ENCODE results near the gene CYP2R1.
"Not testable (repeated sequence)": the region's sequence is repeated elsewhere in the genome, so short reads cannot be mapped to it uniquely, and the experiment has no call there.

The CYP2R1 gene

DNA sequence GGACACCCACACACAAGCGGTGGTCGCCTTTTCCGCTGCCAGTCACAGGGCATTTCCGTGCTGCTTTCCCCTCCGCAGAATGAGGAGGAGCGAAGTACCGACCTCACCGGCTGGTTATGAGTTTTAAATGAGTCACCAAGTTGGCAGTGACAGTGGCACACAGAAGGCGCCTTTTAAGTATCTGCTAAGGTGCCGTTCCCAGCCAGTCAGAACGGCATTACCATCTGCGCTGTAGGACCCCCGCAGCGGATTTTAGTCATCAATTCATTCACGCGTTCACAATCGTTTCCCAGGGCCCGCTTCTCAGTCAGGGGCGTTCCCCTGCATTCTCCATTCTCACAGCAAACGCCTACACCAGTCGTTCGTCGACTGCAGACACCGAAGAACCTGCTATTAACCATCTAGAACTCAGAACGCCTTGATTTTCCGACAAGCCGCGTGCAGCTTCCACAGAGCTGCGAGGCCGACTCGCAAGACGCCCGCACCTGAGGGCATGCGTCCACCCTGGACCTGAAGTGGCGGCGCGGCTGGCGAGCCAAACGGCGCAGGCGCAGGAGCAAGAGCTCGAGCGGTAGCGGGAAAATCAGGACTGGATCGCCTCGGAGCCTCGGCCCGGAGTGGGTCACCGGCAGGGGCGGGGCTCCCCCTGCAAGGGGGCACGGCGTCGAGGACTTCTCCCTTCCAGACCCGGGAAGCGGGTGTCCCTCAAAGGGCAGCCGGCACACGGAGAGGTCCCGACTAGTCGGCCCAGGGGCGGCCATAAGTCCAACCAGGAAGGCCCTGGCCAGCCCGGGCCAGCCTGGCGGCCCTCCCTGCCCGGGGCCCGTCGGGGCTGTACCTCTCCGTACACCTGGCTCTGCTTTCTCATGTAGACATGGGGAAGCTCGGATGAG lies 642 bp downstream of the CYP2R1 start:
- DNase-seq (ENCODE audit: low read depth in 3 of 3), result peak; percentile 70 to 82 (median 70)

DNA sequence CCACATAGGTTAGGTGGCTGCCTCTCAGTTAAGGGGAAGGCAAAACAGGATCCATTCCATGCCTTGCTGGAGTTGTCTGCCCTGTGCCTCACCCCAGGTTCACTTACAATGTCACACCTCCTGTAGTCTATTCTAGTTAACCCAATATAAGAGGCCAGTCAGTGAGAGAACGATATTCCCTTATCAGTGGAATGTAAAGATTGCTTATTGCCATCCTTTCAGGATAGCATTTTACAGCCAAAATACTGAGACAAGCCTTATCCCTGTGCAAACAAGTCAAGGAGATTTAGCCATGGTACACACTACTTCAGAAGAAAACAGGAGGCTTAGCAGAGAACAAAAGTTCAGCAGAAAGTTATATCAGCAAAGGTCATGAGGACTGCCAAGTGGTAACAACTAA lies 5.5 kb downstream of the CYP2R1 start:
- no peak for DNase-seq (ENCODE audit: low read depth in 3 of 3)

- DNase-seq (ENCODE audit: low read depth in 3 of 3), result no peak
These were observed 7.3 kb downstream of the CYP2R1 start for GRCh38 chr11:14884667-14885273.

GRCh38 chr11:14883683-14884082 lies 8.3 kb downstream of the CYP2R1 start:
- DNase-seq (ENCODE audit: low read depth in 3 of 3), result not testable (repeated sequence)

DNA sequence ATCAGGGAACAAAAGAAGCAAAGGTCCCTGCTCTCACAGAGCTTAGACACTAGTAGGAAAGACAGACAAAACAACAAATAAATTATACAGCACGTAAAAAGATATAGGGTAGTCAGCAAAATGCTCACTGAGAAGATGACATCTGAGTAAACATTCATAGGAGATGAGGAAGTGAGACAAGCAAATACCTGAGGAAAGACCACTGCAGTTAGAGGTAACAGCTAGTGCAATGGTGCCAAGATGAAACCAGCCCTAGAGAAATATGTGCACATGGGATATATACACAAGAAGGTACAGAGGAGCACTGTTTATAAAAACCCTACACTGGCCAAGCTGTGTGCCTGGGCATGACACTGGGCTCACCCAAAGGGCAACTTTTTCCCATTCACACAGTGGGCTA lies 9.8 kb downstream of the CYP2R1 start:
- DNase-seq (ENCODE audit: low read depth in 3 of 3), result no peak

DNA sequence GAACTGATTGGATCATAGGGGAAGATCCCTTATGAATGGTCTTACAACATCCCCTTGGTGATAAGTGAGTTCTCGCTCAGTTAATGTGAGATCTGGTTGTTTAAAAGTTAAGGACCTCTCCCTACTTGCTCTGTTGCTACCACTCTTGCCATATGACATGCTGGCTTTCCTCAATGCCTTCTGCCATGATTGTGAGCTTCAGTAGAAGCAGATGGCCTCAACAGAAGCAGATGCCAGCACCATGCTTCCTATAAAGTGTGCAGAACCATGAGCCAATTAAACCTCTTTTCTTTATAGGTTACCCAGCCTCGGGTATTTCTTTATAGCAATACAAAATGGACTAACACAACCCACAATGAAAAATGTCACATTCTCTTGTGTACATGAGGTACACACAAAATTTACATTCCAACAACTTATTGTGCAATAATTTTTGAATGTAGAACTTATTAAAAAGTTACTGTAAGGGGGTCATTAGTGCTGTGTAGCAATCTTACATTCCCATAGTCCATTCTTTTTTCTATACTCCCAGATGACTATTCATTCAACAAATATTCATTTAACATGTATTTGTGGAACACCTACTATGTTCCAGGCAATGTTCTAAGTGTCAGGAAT lies 10.3 kb downstream of the CYP2R1 start:
- DNase-seq (ENCODE audit: low read depth in 3 of 3), result no peak

GRCh38 chr11:14875163-14875562 lies 16.9 kb downstream of the CYP2R1 start:
- DNase-seq (ENCODE audit: low read depth in 3 of 3), result no peak

GRCh38 chr11:14873632-14874031 lies 18.4 kb downstream of the CYP2R1 start:
- DNase-seq (ENCODE audit: low read depth in 3 of 3), result no peak

GRCh38 chr11:14872032-14872431 lies 20.0 kb downstream of the CYP2R1 start:
- DNase-seq (ENCODE audit: low read depth in 3 of 3), result no peak

GRCh38 chr11:14863775-14864174 lies 28.3 kb downstream of the CYP2R1 start:
- not testable (repeated sequence) for DNase-seq (ENCODE audit: low read depth in 3 of 3)

DNA sequence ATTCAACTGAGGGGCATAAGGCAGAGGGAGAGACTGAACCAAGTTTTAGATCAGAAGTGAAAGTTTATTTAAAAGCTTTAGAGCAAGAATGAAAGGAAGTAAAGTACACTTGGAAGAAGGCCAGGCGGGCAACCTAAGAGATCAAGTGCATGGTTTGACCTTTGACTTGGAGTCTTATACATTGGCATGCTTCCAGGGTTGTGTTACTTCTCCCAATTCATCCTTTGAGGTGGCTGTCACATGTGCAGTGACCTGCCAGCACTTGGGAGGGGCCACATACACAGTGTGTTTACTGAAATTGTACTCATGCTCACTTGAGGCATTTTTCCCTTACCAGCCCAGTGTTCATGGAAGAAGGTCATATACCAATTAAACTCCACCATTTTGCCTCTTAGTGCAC lies 30.4 kb downstream of the CYP2R1 start:
- no peak for DNase-seq (ENCODE audit: low read depth in 3 of 3)

DNA sequence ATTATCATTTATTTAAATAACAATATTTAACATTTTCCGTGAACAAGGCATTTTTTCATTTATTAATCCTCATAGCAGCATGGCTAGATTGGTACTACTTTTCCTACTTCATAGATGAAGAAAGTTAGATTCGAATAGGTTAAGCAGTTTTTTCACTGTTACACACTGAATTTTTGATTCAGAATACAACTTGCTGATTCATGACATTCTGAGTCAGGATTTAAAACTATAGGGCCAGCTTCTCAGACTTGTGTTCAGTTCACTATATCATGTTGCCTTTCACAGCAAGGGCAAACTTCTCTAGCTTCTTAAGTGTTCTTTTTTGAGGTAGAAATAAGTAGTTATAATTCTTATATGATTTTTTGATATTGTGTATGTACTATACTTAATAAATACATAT lies 31.5 kb downstream of the CYP2R1 start:
- no peak for DNase-seq (ENCODE audit: low read depth in 3 of 3)

DNA sequence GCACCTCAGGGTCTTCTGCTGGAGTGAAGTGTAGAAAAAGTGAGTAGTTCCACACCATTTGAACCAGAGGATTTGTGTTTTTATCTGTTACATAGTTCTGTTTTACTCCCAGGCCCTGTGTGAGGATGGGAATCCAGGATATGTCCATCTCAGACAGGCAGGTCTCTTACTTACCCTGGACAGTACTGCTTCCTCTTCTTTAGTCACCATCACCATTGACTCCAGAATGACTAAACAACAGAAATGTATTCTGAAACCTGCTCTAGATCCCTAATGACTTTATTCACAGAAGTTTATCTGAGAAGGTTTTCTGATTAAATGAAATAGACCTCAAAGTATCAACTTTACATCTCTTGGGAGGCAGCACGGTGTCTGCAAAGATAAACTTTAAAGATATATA lies 33.6 kb downstream of the CYP2R1 start:
- DNase-seq (ENCODE audit: low read depth in 3 of 3), result no peak

- no peak for DNase-seq (ENCODE audit: low read depth in 3 of 3)
These were observed 34.4 kb downstream of the CYP2R1 start for GRCh38 chr11:14857621-14858020.

- DNase-seq (ENCODE audit: low read depth in 3 of 3), result no peak
These were observed 36.1 kb downstream of the CYP2R1 start for GRCh38 chr11:14855890-14856289.

DNA sequence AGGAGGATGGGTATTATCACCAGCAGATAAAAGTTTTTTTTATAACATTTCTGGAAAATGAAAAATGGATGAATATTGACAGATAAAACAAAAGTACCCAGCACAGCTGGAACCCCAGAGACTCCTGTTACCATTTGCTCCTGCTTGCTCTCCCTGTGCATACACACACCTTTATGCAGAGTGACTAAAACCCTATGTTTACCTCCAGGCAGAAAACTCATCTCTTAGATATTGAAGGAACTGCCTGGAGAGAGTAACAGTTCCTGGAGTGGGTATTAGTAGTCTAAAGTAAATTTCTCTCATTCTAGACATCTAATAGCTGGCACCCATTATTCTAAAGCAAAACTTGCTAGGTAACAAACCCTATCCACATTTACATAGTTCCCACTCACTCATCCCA lies 38.0 kb downstream of the CYP2R1 start:
- no peak for DNase-seq (ENCODE audit: low read depth in 3 of 3)

- DNase-seq (ENCODE audit: low read depth in 3 of 3), result no peak
These were observed 39.4 kb downstream of the CYP2R1 start for GRCh38 chr11:14852571-14853177.

- no peak for DNase-seq (ENCODE audit: low read depth in 3 of 3)
These were observed 50.0 kb downstream of the CYP2R1 start for GRCh38 chr11:14842002-14842401.

DNA sequence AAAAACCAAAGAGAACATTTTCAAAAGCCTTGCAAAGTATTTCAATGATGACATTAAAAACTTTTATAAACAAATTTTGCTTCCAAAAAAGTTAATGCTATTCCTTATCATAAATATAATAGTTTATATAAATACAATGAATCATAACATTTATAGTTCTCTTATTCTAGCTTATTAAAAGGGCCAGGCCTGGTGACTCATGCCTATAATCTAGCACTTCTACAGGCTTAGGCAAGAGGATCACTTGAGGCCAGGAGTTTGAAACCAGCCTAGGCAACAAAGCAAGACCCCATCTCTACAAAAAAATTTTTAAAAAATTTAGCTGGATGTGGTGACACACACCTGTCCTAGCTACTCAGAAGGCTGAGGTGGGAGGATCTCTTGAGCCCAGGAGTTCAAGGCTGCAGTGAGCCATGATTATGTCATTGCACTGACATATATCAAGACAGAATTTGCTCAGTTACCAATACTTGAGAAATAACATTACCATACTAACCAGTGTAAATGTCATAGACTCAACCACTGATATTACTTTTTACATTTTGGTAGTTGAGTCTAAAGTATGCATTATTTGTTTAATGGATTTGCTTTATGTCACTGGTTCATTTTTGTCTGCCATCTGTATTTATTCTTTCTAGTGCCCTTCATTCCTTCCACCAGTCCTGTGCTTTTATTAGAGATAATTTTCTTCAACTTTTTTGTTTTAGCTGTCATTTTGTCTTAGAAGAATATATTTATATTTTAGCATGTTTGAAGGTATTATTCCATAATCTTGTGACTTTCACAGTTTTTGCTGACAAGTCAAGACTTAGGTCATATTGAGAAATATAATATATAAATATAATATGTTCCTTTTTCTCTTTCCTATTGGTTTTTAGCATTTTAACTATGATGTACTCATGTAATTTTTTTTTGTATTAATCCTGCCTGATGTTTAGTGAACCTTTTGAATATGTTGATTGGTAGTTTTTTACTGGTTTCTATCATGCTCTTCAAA lies 56.2 kb downstream of the CYP2R1 start:
- peak in 1 of 3 donors; percentile 3 for DNase-seq (ENCODE audit: low read depth in 3 of 3)

All from stimulated activated CD4-positive, alpha-beta T cell treated with anti-CD3 and anti-CD28 coated beads, TNF-alpha, amount 100 ng/mL, for 48 hours (primary cell).